Activated B cell treated with CpG ODN at 0.5 μM for 24 hours (primary cell): ENCODE results near the gene SCN9A. TPM values are rescaled to one million over a fixed set of nuclear protein-coding genes. Genes with fewer than 3 reads are reported as not detected.

Source experiments
- ATAC-seq: fragments of 200-7000 bp; cut with Tn5 transposase; one replicate; pipeline ENCODE4 v1.10.0; 2021; ENCODE audit warnings: low read depth, mild to moderate bottlenecking, moderate library complexity
- CTCF ChIA-PET: fragments of 350-600 bp; sonication (Branson Sonifier 250); formaldehyde crosslinking; loops from one replicate; lab custom pipeline; 2021; ENCODE audit warnings: antibody characterized with exemption; lab: Charles Lee
- POLR2A ChIA-PET: fragments of 350-600 bp; sonication (Branson Sonifier 250); formaldehyde crosslinking; loops from one replicate; lab custom pipeline; 2021; ENCODE audit warnings: antibody characterized with exemption; lab: Charles Lee
- DNase-seq: peaks from one replicate; pipeline ENCODE4 v3.0.0; 2022
- H3K27ac Mint-ChIP-seq: one replicate; pipeline ENCODE4 v1.8.0; 2020; ENCODE audit warnings: mixed read lengths
- H3K27me3 Mint-ChIP-seq: one replicate; pipeline ENCODE4 v1.8.0; 2021; ENCODE audit warnings: mixed read lengths
- H3K36me3 Mint-ChIP-seq: one replicate; pipeline ENCODE4 v1.8.0; 2021; ENCODE audit warnings: low read depth, mixed read lengths
- H3K4me1 Mint-ChIP-seq: one replicate; pipeline ENCODE4 v1.8.0; 2021; ENCODE audit warnings: mixed read lengths
- H3K4me3 Mint-ChIP-seq: one replicate; pipeline ENCODE4 v1.8.0; 2020; ENCODE audit warnings: mild to moderate bottlenecking, mixed read lengths
- H3K9me3 Mint-ChIP-seq: one replicate; pipeline ENCODE4 v1.8.0; 2020; ENCODE audit warnings: mixed read lengths
- CTCF ChIP-seq: fragments of 200-600 bp; IDR thresholded peaks from one replicate; pipeline ENCODE4 v1.8.0; 2022; ENCODE audit warnings: antibody characterized with exemption, mild to moderate bottlenecking
- intact Hi-C: fragments of 100-400 bp; cut with micrococcal nuclease; formaldehyde crosslinking; loops from one replicate; pipeline ENCODE4 v1.15.1; 2024
- total RNA-seq: library from RNA; stranded (reverse); gene quantifications from 2 replicates; pipeline ENCODE4 v1.2.3, GENCODE V29; 2022

SCN9A gene
- total RNA-seq, 1 donor from 2014 or later = not detected

- Mint-ChIP-seq H3K4me3 (peak overlapping the region; percentile 39), H3K4me1 (peaks cover 14% of the 10 kb centered on the region), H3K27me3 (peaks cover 32% of the 10 kb centered on the region), H3K27ac (no peak overlapping the region), H3K9me3 (no peaks in the 10 kb centered on the region), H3K36me3 (no peaks in the 10 kb centered on the region)
- ChIA-PET POLR2A (no interaction called here), CTCF (no interaction called here)
- DNase-seq (no peak), ATAC-seq (no peak)
- intact Hi-C loops = no loop called here
- no peak for TF ChIP-seq CTCF
Observed at GRCh38 chr2:166376488-166376828, 714 bp upstream of the SCN9A start.

- intact Hi-C loops = no loop called here
- POLR2A ChIA-PET = no interaction called here
- Mint-ChIP-seq H3K9me3 (no peaks in the 10 kb centered on the region), H3K27me3 (peaks cover 32% of the 10 kb centered on the region), H3K4me1 (peaks cover 14% of the 10 kb centered on the region), H3K36me3 (no peaks in the 10 kb centered on the region), H3K4me3 (peak overlapping the region; percentile 64), H3K27ac (no peak overlapping the region)
- no peak for DNase-seq
- TF ChIP-seq CTCF = no peak
- CTCF ChIA-PET = no interaction called here
- ATAC-seq = no peak
Observed at GRCh38 chr2:166375195-166375735, 479 bp downstream of the SCN9A start.

GRCh38 chr2:166373951-166374350 is 1.8 kb downstream of the SCN9A start:
- CTCF ChIA-PET = no interaction called here
- ATAC-seq = no peak
- Mint-ChIP-seq H3K4me1 (peaks cover 14% of the 10 kb centered on the region), H3K9me3 (no peaks in the 10 kb centered on the region), H3K27ac (no peak overlapping the region), H3K36me3 (no peaks in the 10 kb centered on the region), H3K4me3 (no peak overlapping the region), H3K27me3 (peaks cover 28% of the 10 kb centered on the region)
- TF ChIP-seq CTCF = no peak
- POLR2A ChIA-PET = no interaction called here
- intact Hi-C loops = no loop called here
- no peak for DNase-seq

GRCh38 chr2:166373539-166373938 is 2.2 kb downstream of the SCN9A start:
- intact Hi-C loops = no loop called here
- H3K27ac Mint-ChIP-seq = no peak overlapping the region
- CTCF ChIA-PET = no interaction called here
- POLR2A ChIA-PET = no interaction called here
- H3K36me3 Mint-ChIP-seq = no peaks in the 10 kb centered on the region
- peaks cover 28% of the 10 kb centered on the region for H3K27me3 Mint-ChIP-seq
- no peak for ATAC-seq
- H3K4me1 Mint-ChIP-seq = peaks cover 14% of the 10 kb centered on the region
- H3K4me3 Mint-ChIP-seq = no peak overlapping the region
- no peak for TF ChIP-seq CTCF
- DNase-seq = no peak
- no peaks in the 10 kb centered on the region for H3K9me3 Mint-ChIP-seq

GRCh38 chr2:166373105-166373504 is 2.6 kb downstream of the SCN9A start:
- no peak overlapping the region for H3K27ac Mint-ChIP-seq
- ATAC-seq = no peak
- intact Hi-C loops = no loop called here
- H3K36me3 Mint-ChIP-seq = no peaks in the 10 kb centered on the region
- CTCF ChIA-PET = no interaction called here
- no peak for TF ChIP-seq CTCF
- POLR2A ChIA-PET = no interaction called here
- DNase-seq = no peak
- peaks cover 14% of the 10 kb centered on the region for H3K4me1 Mint-ChIP-seq
- no peaks in the 10 kb centered on the region for H3K9me3 Mint-ChIP-seq
- peaks cover 25% of the 10 kb centered on the region for H3K27me3 Mint-ChIP-seq
- no peak overlapping the region for H3K4me3 Mint-ChIP-seq
